ENCODE results near the gene CCDC181. TPM values are rescaled to one million over a fixed set of nuclear protein-coding genes. Genes with fewer than 3 reads are reported as not detected.
"Not testable (repeated sequence)": the region's sequence is repeated elsewhere in the genome, so short reads cannot be mapped to it uniquely, and the experiment has no call there.

CCDC181 gene
- total RNA-seq, 3 donors from 2014 or later: 0.16 to 0.43 (median 0.16) TPM

GRCh38 chr1:169452921-169453320 is 25.6 kb upstream of the CCDC181 start:
- H3K36me3 Mint-ChIP-seq (ENCODE audit: insufficient read depth): peaks cover 6% of the 10 kb centered on the region
- ATAC-seq: no peak
- peaks cover 2% of the 10 kb centered on the region for H3K4me1 Mint-ChIP-seq (ENCODE audit: low read depth)
- H3K4me3 Mint-ChIP-seq: no peak overlapping the region
- peaks cover 8% of the 10 kb centered on the region for H3K27me3 Mint-ChIP-seq (ENCODE audit: low read depth)
- DNase-seq: no peak
- peaks cover 8% of the 10 kb centered on the region for H3K9me3 Mint-ChIP-seq

GRCh38 chr1:169451218-169451824 is 24.0 kb upstream of the CCDC181 start:
- Mint-ChIP-seq H3K4me1 (ENCODE audit: low read depth) (peaks cover 2% of the 10 kb centered on the region), H3K27me3 (ENCODE audit: low read depth) (peaks cover 8% of the 10 kb centered on the region), H3K4me3 (no peak overlapping the region), H3K36me3 (ENCODE audit: insufficient read depth) (no peaks in the 10 kb centered on the region), H3K9me3 (no peaks in the 10 kb centered on the region)
- DNase-seq: no peak
- ATAC-seq: no peak

GRCh38 chr1:169443923-169444322 is 16.6 kb upstream of the CCDC181 start:
- Mint-ChIP-seq H3K36me3 (ENCODE audit: insufficient read depth) (no peaks in the 10 kb centered on the region), H3K4me1 (ENCODE audit: low read depth) (no peaks in the 10 kb centered on the region), H3K27me3 (ENCODE audit: low read depth) (peaks cover 14% of the 10 kb centered on the region), H3K4me3 (no peak overlapping the region), H3K9me3 (no peaks in the 10 kb centered on the region)
- DNase-seq (no peak), ATAC-seq (no peak)

- H3K27me3 Mint-ChIP-seq (ENCODE audit: low read depth): peaks cover 74% of the 10 kb centered on the region
These were observed 1.0 kb downstream of the CCDC181 start for GRCh38 chr1:169426174-169426705.

GRCh38 chr1:169421309-169421708 is 6.0 kb downstream of the CCDC181 start:
- no peaks in the 10 kb centered on the region for H3K36me3 Mint-ChIP-seq (ENCODE audit: insufficient read depth)
- no peak overlapping the region for H3K4me3 Mint-ChIP-seq
- peaks cover 30% of the 10 kb centered on the region for H3K27me3 Mint-ChIP-seq (ENCODE audit: low read depth)
- DNase-seq (no peak), ATAC-seq (no peak)
- no peaks in the 10 kb centered on the region for H3K9me3 Mint-ChIP-seq
- H3K4me1 Mint-ChIP-seq (ENCODE audit: low read depth): no peaks in the 10 kb centered on the region

More at GRCh38 chr1:169426174-169426705, 1.0 kb downstream of the CCDC181 start:
- Mint-ChIP-seq H3K4me1 (ENCODE audit: low read depth) (peaks cover 5% of the 10 kb centered on the region), H3K36me3 (ENCODE audit: insufficient read depth) (no peaks in the 10 kb centered on the region), H3K4me3 (no peak overlapping the region), H3K9me3 (no peaks in the 10 kb centered on the region)
- DNase-seq (no peak), ATAC-seq (no peak)

GRCh38 chr1:169414952-169415351 is 12.3 kb downstream of the CCDC181 start:
- ATAC-seq (no peak), DNase-seq (no peak)
- no peaks in the 10 kb centered on the region for H3K36me3 Mint-ChIP-seq (ENCODE audit: insufficient read depth)
- H3K4me3 Mint-ChIP-seq: no peak overlapping the region
- H3K27me3 Mint-ChIP-seq (ENCODE audit: low read depth): peaks cover 3% of the 10 kb centered on the region
- peaks cover 25% of the 10 kb centered on the region for H3K9me3 Mint-ChIP-seq
- no peaks in the 10 kb centered on the region for H3K4me1 Mint-ChIP-seq (ENCODE audit: low read depth)

- H3K27me3 Mint-ChIP-seq (ENCODE audit: low read depth); ATAC-seq; DNase-seq; H3K36me3 Mint-ChIP-seq (ENCODE audit: insufficient read depth); H3K4me3 Mint-ChIP-seq; H3K4me1 Mint-ChIP-seq (ENCODE audit: low read depth): not testable (repeated sequence)
- peaks cover 49% of the 10 kb centered on the region for H3K9me3 Mint-ChIP-seq
These were observed 18.9 kb downstream of the CCDC181 start for GRCh38 chr1:169408340-169408739.

- peaks cover 39% of the 10 kb centered on the region for H3K9me3 Mint-ChIP-seq
- not testable (repeated sequence) for H3K4me1 Mint-ChIP-seq (ENCODE audit: low read depth); H3K27me3 Mint-ChIP-seq (ENCODE audit: low read depth); H3K4me3 Mint-ChIP-seq; ATAC-seq; DNase-seq
- H3K36me3 Mint-ChIP-seq (ENCODE audit: insufficient read depth): peaks cover 11% of the 10 kb centered on the region
These were observed 24.7 kb downstream of the CCDC181 start for GRCh38 chr1:169402578-169402977.

GRCh38 chr1:169395955-169396354 is 31.3 kb downstream of the CCDC181 start:
- DNase-seq: no peak
- H3K4me1 Mint-ChIP-seq (ENCODE audit: low read depth): no peaks in the 10 kb centered on the region
- H3K4me3 Mint-ChIP-seq: no peak overlapping the region
- H3K9me3 Mint-ChIP-seq: peaks cover 7% of the 10 kb centered on the region
- ATAC-seq: no peak
- no peaks in the 10 kb centered on the region for H3K27me3 Mint-ChIP-seq (ENCODE audit: low read depth)
- H3K36me3 Mint-ChIP-seq (ENCODE audit: insufficient read depth): peaks cover 32% of the 10 kb centered on the region

GRCh38 chr1:169392406-169392805 is 34.9 kb downstream of the CCDC181 start:
- no peak overlapping the region for H3K4me3 Mint-ChIP-seq
- no peaks in the 10 kb centered on the region for H3K27me3 Mint-ChIP-seq (ENCODE audit: low read depth)
- peaks cover 48% of the 10 kb centered on the region for H3K36me3 Mint-ChIP-seq (ENCODE audit: insufficient read depth)
- DNase-seq (no peak), ATAC-seq (no peak)
- H3K9me3 Mint-ChIP-seq: no peaks in the 10 kb centered on the region
- H3K4me1 Mint-ChIP-seq (ENCODE audit: low read depth): peaks cover 2% of the 10 kb centered on the region

GRCh38 chr1:169390303-169390702 is 37.0 kb downstream of the CCDC181 start:
- Mint-ChIP-seq H3K27me3 (ENCODE audit: low read depth) (no peaks in the 10 kb centered on the region), H3K36me3 (ENCODE audit: insufficient read depth) (peaks cover 42% of the 10 kb centered on the region), H3K4me3 (no peak overlapping the region), H3K4me1 (ENCODE audit: low read depth) (peaks cover 2% of the 10 kb centered on the region), H3K9me3 (no peaks in the 10 kb centered on the region)
- DNase-seq (no peak), ATAC-seq (peak; percentile 84 to 87)

- Mint-ChIP-seq H3K36me3 (ENCODE audit: insufficient read depth) (peaks cover 34% of the 10 kb centered on the region), H3K4me1 (ENCODE audit: low read depth) (peaks cover 2% of the 10 kb centered on the region), H3K27me3 (ENCODE audit: low read depth) (no peaks in the 10 kb centered on the region), H3K4me3 (no peak overlapping the region), H3K9me3 (no peaks in the 10 kb centered on the region)
- DNase-seq (no peak), ATAC-seq (no peak)
These were observed 39.9 kb downstream of the CCDC181 start for GRCh38 chr1:169387399-169387798.

- ATAC-seq (no peak), DNase-seq (no peak)
- Mint-ChIP-seq H3K27me3 (ENCODE audit: low read depth) (no peaks in the 10 kb centered on the region), H3K4me1 (ENCODE audit: low read depth) (no peaks in the 10 kb centered on the region), H3K9me3 (no peaks in the 10 kb centered on the region), H3K36me3 (ENCODE audit: insufficient read depth) (peaks cover 36% of the 10 kb centered on the region), H3K4me3 (no peak overlapping the region)
These were observed 43.8 kb downstream of the CCDC181 start for GRCh38 chr1:169383449-169383848.

GRCh38 chr1:169381162-169381561 is 46.1 kb downstream of the CCDC181 start:
- no peak overlapping the region for H3K4me3 Mint-ChIP-seq
- peaks cover 42% of the 10 kb centered on the region for H3K36me3 Mint-ChIP-seq (ENCODE audit: insufficient read depth)
- ATAC-seq (no peak), DNase-seq (no peak)
- no peaks in the 10 kb centered on the region for H3K9me3 Mint-ChIP-seq
- H3K4me1 Mint-ChIP-seq (ENCODE audit: low read depth): no peaks in the 10 kb centered on the region
- H3K27me3 Mint-ChIP-seq (ENCODE audit: low read depth): no peaks in the 10 kb centered on the region

- no peak for ATAC-seq
These were observed 55.9 kb downstream of the CCDC181 start for GRCh38 chr1:169371404-169371803.

More at GRCh38 chr1:169371404-169371803, 55.9 kb downstream of the CCDC181 start:
- Mint-ChIP-seq H3K27me3 (ENCODE audit: low read depth) (no peaks in the 10 kb centered on the region), H3K36me3 (ENCODE audit: insufficient read depth) (peaks cover 25% of the 10 kb centered on the region), H3K4me3 (no peak overlapping the region), H3K4me1 (ENCODE audit: low read depth) (peaks cover 19% of the 10 kb centered on the region), H3K9me3 (no peaks in the 10 kb centered on the region)
- no peak for DNase-seq

Data from activated T-cell treated with anti-CD3 and anti-CD28 coated beads, Interleukin-2, amount 50 U/mL, for 4 hours (primary cell).